GM13977 (cell line): ENCODE data around the gene ILKAP.
A peak's percentile ranks its signal among the peaks of the same experiment; 100 is the strongest.

Experiments
- DNase-seq: peaks from one replicate; pipeline ENCODE4 v3.0.0; 2012; ENCODE audit warnings: low spot score
- in situ Hi-C: fragments of 300-500 bp; cut with MboI; formaldehyde crosslinking; loops from one replicate; pipeline ENCODE4 v1.12.0; 2022; ENCODE audit warnings: low sequenced_read_pairs, low pct_unique_long_range_greater_than_20kb, mixed read lengths, inconsistent platforms; ENCODE audit not compliant: unreplicated experiment
- TF ChIP-seq, protein P1 (sequence below): IDR thresholded peaks from 2 replicates; pipeline ENCODE4 v1.5.1; 2012; ENCODE audit warnings: mild to moderate bottlenecking, control low read depth; ENCODE audit not compliant: insufficient read depth; ENCODE audit errors: extremely low read depth, missing control alignments

ILKAP gene

DNA sequence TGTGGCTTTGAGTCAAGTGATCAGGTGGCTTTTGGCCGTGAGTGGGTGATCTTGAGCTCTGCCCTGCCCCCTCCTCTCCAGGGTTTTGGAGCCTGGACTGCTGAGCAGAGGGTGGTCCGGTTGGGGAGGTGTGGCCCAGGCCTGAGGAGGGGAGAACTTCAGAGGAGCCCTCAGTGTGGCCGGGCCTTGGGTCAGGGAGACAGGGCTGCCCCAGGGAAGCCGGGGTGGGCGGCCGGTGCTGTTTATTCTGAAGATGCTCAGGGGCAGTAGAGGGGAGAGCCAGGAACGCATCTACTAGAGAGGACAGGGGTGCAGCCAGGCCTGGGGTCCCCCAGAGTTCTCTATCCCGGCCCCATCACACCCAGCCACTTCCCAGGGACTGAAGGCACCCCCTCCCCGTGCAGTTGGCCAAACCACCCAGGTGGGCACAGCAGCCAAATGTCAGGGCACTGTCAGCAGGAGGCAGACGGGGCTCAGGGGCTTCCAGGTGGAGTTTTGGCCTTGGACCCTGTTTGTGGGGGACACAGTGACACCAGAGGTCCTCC lies 43.8 kb downstream of the ILKAP start:
- no peak for DNase-seq
- in situ Hi-C loops, result no loop called here
- TF ChIP-seq, protein P1, sequence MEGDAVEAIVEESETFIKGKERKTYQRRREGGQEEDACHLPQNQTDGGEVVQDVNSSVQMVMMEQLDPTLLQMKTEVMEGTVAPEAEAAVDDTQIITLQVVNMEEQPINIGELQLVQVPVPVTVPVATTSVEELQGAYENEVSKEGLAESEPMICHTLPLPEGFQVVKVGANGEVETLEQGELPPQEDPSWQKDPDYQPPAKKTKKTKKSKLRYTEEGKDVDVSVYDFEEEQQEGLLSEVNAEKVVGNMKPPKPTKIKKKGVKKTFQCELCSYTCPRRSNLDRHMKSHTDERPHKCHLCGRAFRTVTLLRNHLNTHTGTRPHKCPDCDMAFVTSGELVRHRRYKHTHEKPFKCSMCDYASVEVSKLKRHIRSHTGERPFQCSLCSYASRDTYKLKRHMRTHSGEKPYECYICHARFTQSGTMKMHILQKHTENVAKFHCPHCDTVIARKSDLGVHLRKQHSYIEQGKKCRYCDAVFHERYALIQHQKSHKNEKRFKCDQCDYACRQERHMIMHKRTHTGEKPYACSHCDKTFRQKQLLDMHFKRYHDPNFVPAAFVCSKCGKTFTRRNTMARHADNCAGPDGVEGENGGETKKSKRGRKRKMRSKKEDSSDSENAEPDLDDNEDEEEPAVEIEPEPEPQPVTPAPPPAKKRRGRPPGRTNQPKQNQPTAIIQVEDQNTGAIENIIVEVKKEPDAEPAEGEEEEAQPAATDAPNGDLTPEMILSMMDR, result no peak

- no peak for DNase-seq
- in situ Hi-C loops, result no loop called here
- TF ChIP-seq, protein P1, result no peak
Measured at GRCh38 chr2:238159071-238159539, 44.4 kb downstream of the ILKAP start.

DNA sequence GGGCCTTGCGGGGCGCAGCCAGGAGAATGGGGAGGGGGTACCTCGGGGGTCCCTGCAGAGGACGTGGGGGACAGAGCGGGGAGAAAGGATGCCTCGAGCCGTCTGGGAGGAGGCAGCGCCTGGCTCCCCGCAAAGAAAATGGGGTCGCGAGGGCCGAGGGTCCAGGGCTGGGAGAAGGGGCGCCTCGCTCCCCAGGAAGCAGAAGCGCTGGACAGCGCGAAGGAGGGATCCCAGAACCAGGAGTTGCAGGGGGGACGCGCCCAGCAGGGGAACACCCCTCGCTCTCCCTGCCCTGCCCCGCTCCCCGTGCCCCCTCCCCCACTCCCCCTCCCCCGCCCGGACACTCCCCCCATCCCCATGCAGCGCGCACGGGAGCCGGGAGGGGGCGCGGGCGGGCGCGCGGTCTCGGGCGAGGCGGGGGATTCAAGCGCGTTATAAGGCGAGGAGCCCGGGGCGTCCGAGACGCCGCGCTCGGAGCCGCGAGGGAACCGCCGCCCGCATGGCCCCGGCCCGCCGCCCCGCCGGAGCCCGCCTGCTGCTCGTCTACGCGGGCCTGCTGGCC lies 44.9 kb downstream of the ILKAP start, which contains the start of gene ERFE:
Gene ERFE (plus strand): TSS at position 462 of the 562 bp plus-strand sequence. CDS start 38 bp downstream, at position 500.
- TF ChIP-seq, protein P1, result peak; percentile 43
- DNase-seq, result peak; percentile 85
- in situ Hi-C loops, result no loop called here

DNA sequence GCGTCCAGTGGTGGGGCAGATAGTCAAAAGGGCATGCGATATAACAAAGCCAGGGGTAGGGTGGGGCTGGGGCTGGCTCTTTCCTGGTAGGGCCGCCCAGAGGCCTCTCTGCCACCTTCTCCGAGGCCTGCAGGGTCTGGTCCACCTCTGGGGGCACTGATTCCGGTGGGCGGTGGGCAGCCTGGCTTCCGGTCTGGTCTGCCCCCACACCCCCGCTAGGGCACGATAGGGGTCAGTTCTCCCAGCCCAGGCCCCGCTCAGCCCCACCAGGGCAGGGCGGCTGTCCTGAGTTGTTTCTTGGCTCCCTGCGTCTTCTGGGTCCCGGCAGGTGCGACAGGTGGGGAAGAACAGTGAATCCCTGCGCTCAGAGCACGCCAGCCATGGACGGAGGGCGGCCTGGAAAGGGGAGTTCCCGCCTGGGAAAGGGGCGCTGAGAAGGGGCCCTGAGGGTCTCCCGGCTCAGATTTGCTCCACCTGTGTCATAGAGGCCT lies 45.4 kb downstream of the ILKAP start:
- in situ Hi-C loops, result no loop called here
- TF ChIP-seq, protein P1, result no peak
- DNase-seq, result no peak

- DNase-seq, result no peak
- TF ChIP-seq, protein P1, result no peak
- in situ Hi-C loops, result no loop called here
Measured at GRCh38 chr2:238157506-238158017, 45.9 kb downstream of the ILKAP start.

- in situ Hi-C loops, result no loop called here
- no peak for DNase-seq
- TF ChIP-seq, protein P1, result no peak
Measured at GRCh38 chr2:238155761-238156694, 47.5 kb downstream of the ILKAP start.
